Fibroblast of lung (primary cell): Measurements from ENCODE around the gene HNRNPH2. TPM values are rescaled to one million over a fixed set of nuclear protein-coding genes. Genes with fewer than 3 reads are reported as not detected.
A peak's percentile ranks its signal among the peaks of the same experiment; 100 is the strongest.

Experiments used
- DNase-seq, 2 donors: peaks; one replicate each; pipeline versions ENCODE4 v3.0.0 to v3.0.0-alpha.2; 2010; ENCODE audit warnings: low read depth in 2 of 2
- H2AFZ ChIP-seq: 2 replicates; pipeline ENCODE4 v1.5.1; 2012; ENCODE audit warnings: low read length, control low read depth, inconsistent platforms
- H3K27ac ChIP-seq: 2 replicates; pipeline ENCODE4 v1.5.1; 2011; ENCODE audit warnings: low read length, control low read depth; ENCODE audit not compliant: insufficient read depth
- H3K27me3 ChIP-seq: 2 replicates; pipeline ENCODE4 v1.5.1; 2011; ENCODE audit warnings: mild to moderate bottlenecking, low read length; ENCODE audit not compliant: control insufficient read depth, insufficient read depth
- H3K36me3 ChIP-seq: 2 replicates; pipeline ENCODE4 v1.5.1; 2011; ENCODE audit warnings: low read length; ENCODE audit not compliant: control insufficient read depth, insufficient read depth
- H3K4me1 ChIP-seq: 2 replicates; pipeline ENCODE4 v1.5.1; 2011; ENCODE audit warnings: low read length; ENCODE audit not compliant: control insufficient read depth, insufficient read depth; ENCODE audit errors: extremely low read depth
- H3K4me2 ChIP-seq: 2 replicates; pipeline ENCODE4 v1.5.1; 2011; ENCODE audit warnings: low read length, control low read depth; ENCODE audit not compliant: insufficient read depth; ENCODE audit errors: extremely low read depth
- H3K4me3 ChIP-seq, 4 experiments: fragments of 200-600 bp in 1 of 4; sonication (generic) in 1 of 4; replicated peaks in 1 of 4; 2 replicates each; pipeline ENCODE4 v1.5.1; 2011 to 2016; ENCODE audit warnings: low read length in 4 of 4, low read depth in 3 of 4, mild to moderate bottlenecking in 3 of 4, control low read depth in 2 of 4, inconsistent platforms in 1 of 4, mixed read lengths in 1 of 4; ENCODE audit not compliant: insufficient read depth in 1 of 4; ENCODE audit errors: control extremely low read depth in 1 of 4
- H3K79me2 ChIP-seq: 2 replicates; pipeline ENCODE4 v1.5.1; 2012; ENCODE audit warnings: mild to moderate bottlenecking, low read length, inconsistent platforms; ENCODE audit not compliant: control insufficient read depth, insufficient read depth
- H3K9ac ChIP-seq: 2 replicates; pipeline ENCODE4 v1.5.1; 2011; ENCODE audit warnings: mild to moderate bottlenecking, low read length, control low read depth; ENCODE audit not compliant: insufficient read depth
- H3K9me3 ChIP-seq: 2 replicates; pipeline ENCODE4 v1.5.1; 2012; ENCODE audit warnings: low read depth, low read length; ENCODE audit not compliant: control insufficient read depth, insufficient read depth
- H4K20me1 ChIP-seq: 2 replicates; pipeline ENCODE4 v1.5.1; 2011; ENCODE audit warnings: low read length; ENCODE audit not compliant: control insufficient read depth, insufficient read depth; ENCODE audit errors: extremely low read depth
- CTCF ChIP-seq, 2 donors: IDR thresholded peaks in 1 of 2; conservative IDR thresholded peaks in 1 of 2; 1 replicate in 1 of 2; 2 replicates in 1 of 2; pipeline ENCODE4 v1.5.1; 2011 to 2012; ENCODE audit warnings: low read length in 2 of 2, control low read depth in 1 of 2, inconsistent platforms in 1 of 2, low read depth in 1 of 2, mild to moderate bottlenecking in 1 of 2
- EZH2 ChIP-seq: IDR thresholded peaks from 2 replicates; pipeline ENCODE4 v1.5.1; 2012; ENCODE audit warnings: low read length, control low read depth, mild to moderate bottlenecking; ENCODE audit errors: missing control alignments
- polyA plus RNA-seq, 2 donors: library from polyadenylated mRNA; depleted of rRNA in 1 of 2; stranded (reverse) in 1 of 2; unstranded in 1 of 2; fragments of >200 nt; gene quantifications; 2 replicates each; pipeline ENCODE4 v1.2.1, GENCODE V29; 2011 to 2012; ENCODE audit warnings: missing spikeins in 1 of 2
- total RNA-seq: library from RNA; depleted of rRNA; stranded (reverse); fragments of >200 nt; gene quantifications from 2 replicates; pipeline ENCODE4 v1.2.1, GENCODE V29; 2014

The HNRNPH2 gene
- total and polyA plus RNA-seq, 2 donors (not counting 1 experiment from before 2014, with no cell fraction given) = 84.1 to 91.5 TPM

- Histone ChIP-seq H3K4me3 (peak overlapping the region; percentile 47 to 96 (median 78)), H3K27me3 (no peaks in the 10 kb centered on the region), H4K20me1 (no peaks in the 10 kb centered on the region), H3K36me3 (no peaks in the 10 kb centered on the region), H3K9me3 (no peaks in the 10 kb centered on the region), H3K4me1 (no peaks in the 10 kb centered on the region), H3K79me2 (peaks cover 49% of the 10 kb centered on the region), H3K9ac (peak overlapping the region; percentile 74), H3K4me2 (peak overlapping the region; percentile 72), H3K27ac (peak overlapping the region; percentile 98), H2AFZ (peak overlapping the region; percentile 66)
- no peak for DNase-seq
- TF ChIP-seq EZH2 (no peak), CTCF (conservative IDR thresholded peaks at IDR 0.05 in 1 of 2, IDR thresholded peaks at IDR 0.05 in 1 of 2; ENCODE audit: low read depth in 1 of 2, low read length in 2 of 2) (no peak)
Observed at GRCh38 chrX:101407167-101407747, 765 bp upstream of the HNRNPH2 start.

GRCh38 chrX:101408532-101408841 is 465 bp downstream of the HNRNPH2 start:
- Histone ChIP-seq H3K27me3 (no peaks in the 10 kb centered on the region), H3K27ac (peak overlapping the region; percentile 98), H3K79me2 (peaks cover 56% of the 10 kb centered on the region), H3K36me3 (no peaks in the 10 kb centered on the region), H3K4me3 (peak overlapping the region; percentile 75 to 96 (median 81)), H3K9ac (peak overlapping the region; percentile 91), H4K20me1 (no peaks in the 10 kb centered on the region), H2AFZ (no peak overlapping the region), H3K4me2 (peak overlapping the region; percentile 87), H3K4me1 (no peaks in the 10 kb centered on the region), H3K9me3 (no peaks in the 10 kb centered on the region)
- no peak for DNase-seq
- no peak for TF ChIP-seq EZH2
- TF ChIP-seq CTCF (conservative IDR thresholded peaks at IDR 0.05 in 1 of 2, IDR thresholded peaks at IDR 0.05 in 1 of 2; ENCODE audit: low read depth in 1 of 2, low read length in 2 of 2) = no peak

GRCh38 chrX:101409043-101409442 is 1.0 kb downstream of the HNRNPH2 start:
- Histone ChIP-seq H2AFZ (no peak overlapping the region), H3K4me2 (peak overlapping the region; percentile 87), H3K9me3 (no peaks in the 10 kb centered on the region), H3K36me3 (no peaks in the 10 kb centered on the region), H3K4me3 (peak overlapping the region; percentile 75 to 96 (median 81)), H3K79me2 (peaks cover 56% of the 10 kb centered on the region), H3K4me1 (no peaks in the 10 kb centered on the region), H4K20me1 (no peaks in the 10 kb centered on the region), H3K27me3 (no peaks in the 10 kb centered on the region), H3K27ac (peak overlapping the region; percentile 98), H3K9ac (peak overlapping the region; percentile 91)
- DNase-seq = no peak
- TF ChIP-seq EZH2 (no peak), CTCF (conservative IDR thresholded peaks at IDR 0.05 in 1 of 2, IDR thresholded peaks at IDR 0.05 in 1 of 2; ENCODE audit: low read depth in 1 of 2, low read length in 2 of 2) (no peak)
